Thyroid gland (tissue), 4 donors: ENCODE data around the gene EYA3.

Source experiments
- CTCF ChIP-seq, 6 experiments: fragments of 200-600 bp in 3 of 6; fragments of 450-650 bp in 3 of 6; sonication (generic) in 3 of 6; IDR thresholded peaks; one replicate each; pipeline ENCODE4 v1.5.1; 2016 to 2019; ENCODE audit warnings: antibody characterized with exemption in 6 of 6, mild to moderate bottlenecking in 2 of 6, inconsistent platforms in 1 of 6, moderate library complexity in 1 of 6
- POLR2A ChIP-seq, 2 donors: fragments of 450-650 bp; IDR thresholded peaks; one replicate each; pipeline ENCODE4 v1.6.1; 2017; ENCODE audit warnings: antibody characterized with exemption in 2 of 2, mild to moderate bottlenecking in 2 of 2, moderate library complexity in 1 of 2

- TF ChIP-seq POLR2A (IDR thresholded peaks at IDR 0.05) (no peak), CTCF (IDR thresholded peaks at IDR 0.05) (no peak)
These were observed 24.2 kb upstream of the EYA3 start for GRCh38 chr1:28112388-28113241.
